ENCODE data around the gene EFCAB12. TPM values are rescaled to one million over a fixed set of nuclear protein-coding genes. Genes with fewer than 3 reads are reported as not detected.

Gene EFCAB12
- total and polyA plus RNA-seq, 8 donors: 0.47 to 5.7 (median 3.7) TPM

DNA sequence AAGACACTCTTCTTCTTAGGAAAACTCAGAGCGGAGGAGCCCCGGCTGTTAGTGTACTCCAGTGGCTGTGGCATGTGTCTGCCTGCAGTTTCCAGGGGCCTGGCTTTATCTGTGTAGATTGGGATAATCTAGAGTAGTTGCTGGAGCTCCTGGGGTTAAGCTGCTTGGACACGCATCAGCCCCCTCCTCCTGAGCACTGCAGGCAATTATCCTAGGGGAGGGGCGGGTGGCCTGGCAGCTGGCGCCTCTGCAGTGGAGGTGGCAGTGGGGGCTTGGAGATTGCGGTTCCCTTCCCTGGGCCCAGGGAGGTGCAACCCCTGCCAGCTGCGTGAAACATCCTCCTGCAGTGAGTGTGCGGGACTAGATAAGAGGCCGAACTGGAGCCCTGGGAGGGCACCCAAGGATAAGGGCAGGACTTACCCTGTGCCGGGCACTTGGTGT lies 68.2 kb downstream of the EFCAB12 start:
- no peaks in the 10 kb centered on the region for H3K4me1 ChIP-seq
- H3K4me3 ChIP-seq: no peak overlapping the region
- intact Hi-C loops (cut with DNase I): no loop called here
- H3K27ac ChIP-seq: no peak overlapping the region
- no peak for TF ChIP-seq CTCF (IDR thresholded peaks at IDR 0.05)
- no peaks in the 10 kb centered on the region for H3K36me3 ChIP-seq
- no peak for ATAC-seq
- no peaks in the 10 kb centered on the region for H3K9me3 ChIP-seq
- H3K27me3 ChIP-seq: no peaks in the 10 kb centered on the region
- no peak for DNase-seq

GRCh38 chr3:129358772-129359371 lies 69.6 kb downstream of the EFCAB12 start:
- ATAC-seq (no peak), DNase-seq (no peak)
- Histone ChIP-seq H3K4me3 (no peak overlapping the region), H3K4me1 (no peaks in the 10 kb centered on the region), H3K27me3 (no peaks in the 10 kb centered on the region), H3K27ac (no peak overlapping the region), H3K36me3 (no peaks in the 10 kb centered on the region), H3K9me3 (no peaks in the 10 kb centered on the region)
- intact Hi-C loops (cut with DNase I): no loop called here
- no peak for TF ChIP-seq CTCF (IDR thresholded peaks at IDR 0.05)

DNA sequence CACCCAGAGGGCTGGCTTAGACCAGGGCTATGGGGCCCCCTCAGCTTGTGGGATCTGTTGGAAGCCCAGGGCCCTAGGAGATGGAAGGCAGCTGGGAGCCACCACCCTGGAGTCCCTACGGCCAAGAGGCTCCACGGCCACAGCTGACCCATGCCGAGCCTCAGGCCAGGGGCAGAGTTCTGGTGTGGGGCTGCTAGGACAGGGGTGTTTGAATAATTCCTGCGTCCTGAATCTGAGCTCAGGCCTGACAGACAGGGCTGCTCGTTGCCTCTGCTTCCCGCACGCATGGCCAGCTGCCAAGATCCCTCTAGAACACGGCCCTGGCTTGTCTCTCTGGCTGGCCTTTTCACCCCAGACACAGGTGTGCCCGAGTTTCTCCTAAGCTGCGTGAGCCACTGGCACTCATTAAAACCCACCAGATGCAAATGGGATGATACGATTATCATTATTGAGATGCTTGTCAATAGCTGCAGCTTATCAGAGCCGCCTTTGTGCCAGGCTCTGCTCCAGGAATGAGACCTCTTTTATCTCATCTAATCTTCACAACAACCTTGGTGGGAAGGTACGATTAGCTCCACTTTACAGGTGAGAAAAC lies 70.2 kb downstream of the EFCAB12 start:
- no peaks in the 10 kb centered on the region for H3K4me1 ChIP-seq
- intact Hi-C loops (cut with DNase I): no loop called here
- DNase-seq (no peak), ATAC-seq (no peak)
- no peaks in the 10 kb centered on the region for H3K27me3 ChIP-seq
- no peaks in the 10 kb centered on the region for H3K9me3 ChIP-seq
- H3K36me3 ChIP-seq: no peaks in the 10 kb centered on the region
- no peak overlapping the region for H3K27ac ChIP-seq
- H3K4me3 ChIP-seq: no peak overlapping the region
- TF ChIP-seq CTCF (IDR thresholded peaks at IDR 0.05): no peak

GRCh38 chr3:129357616-129358015 lies 70.8 kb downstream of the EFCAB12 start:
- Histone ChIP-seq H3K4me1 (peaks cover 0 to 4% of the 10 kb centered on the region in 2 donors), H3K36me3 (no peaks in the 10 kb centered on the region), H3K27ac (no peak overlapping the region), H3K9me3 (no peaks in the 10 kb centered on the region), H3K27me3 (no peaks in the 10 kb centered on the region), H3K4me3 (no peak overlapping the region)
- intact Hi-C loops (cut with DNase I): no loop called here
- no peak for TF ChIP-seq CTCF (IDR thresholded peaks at IDR 0.05)
- ATAC-seq (no peak), DNase-seq (no peak)

DNA sequence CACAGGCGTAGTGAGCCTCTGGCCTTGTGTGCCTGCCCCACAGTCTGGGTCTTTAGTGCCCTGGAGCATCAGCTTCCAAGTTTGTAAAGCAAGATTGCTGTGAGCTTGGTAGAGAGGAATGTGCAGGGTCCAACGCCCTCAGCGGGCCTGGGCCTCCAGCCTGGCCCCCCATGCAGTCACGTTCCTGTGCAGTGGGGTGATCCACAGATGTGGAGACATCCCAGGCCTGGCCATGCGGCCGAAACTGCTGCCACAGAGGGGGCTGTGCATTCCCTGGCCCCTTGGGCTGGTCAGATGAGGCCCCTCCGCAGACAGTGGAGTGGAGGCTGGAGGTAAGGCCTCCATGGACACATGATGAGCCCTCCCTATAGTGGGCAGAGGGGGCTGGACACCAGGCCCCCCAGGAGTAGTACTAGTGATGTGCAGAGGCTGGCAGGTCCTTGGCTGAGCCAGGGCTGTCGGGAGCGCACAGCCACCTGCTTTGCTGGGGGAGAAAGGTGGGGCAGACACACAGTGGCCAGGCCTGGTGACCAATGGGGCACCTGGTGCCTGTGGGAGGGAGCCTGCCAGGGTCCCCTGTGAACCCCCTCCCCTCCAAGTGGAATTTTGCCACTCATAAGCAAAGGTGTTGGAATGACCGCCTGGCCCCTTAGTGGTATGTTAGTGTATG lies 71.5 kb downstream of the EFCAB12 start:
- H3K4me1 ChIP-seq: peaks cover 0 to 4% of the 10 kb centered on the region in 2 donors
- TF ChIP-seq CTCF (IDR thresholded peaks at IDR 0.05): no peak
- no peaks in the 10 kb centered on the region for H3K27me3 ChIP-seq
- ATAC-seq (no peak), DNase-seq (no peak)
- H3K9me3 ChIP-seq: no peaks in the 10 kb centered on the region
- H3K36me3 ChIP-seq: no peaks in the 10 kb centered on the region
- intact Hi-C loops (cut with DNase I): no loop called here
- H3K27ac ChIP-seq: no peak overlapping the region
- no peak overlapping the region for H3K4me3 ChIP-seq

All from left lung (tissue), 10 donors.